Activated CD8-positive, alpha-beta memory T cell treated with anti-CD3 and anti-CD28 coated beads for 24 hours (primary cell): ENCODE data around the gene RUNX2.

Experiments used
- DNase-seq: peaks from one replicate; pipeline ENCODE4 v3.0.0-alpha.2; 2020

Gene RUNX2

DNA sequence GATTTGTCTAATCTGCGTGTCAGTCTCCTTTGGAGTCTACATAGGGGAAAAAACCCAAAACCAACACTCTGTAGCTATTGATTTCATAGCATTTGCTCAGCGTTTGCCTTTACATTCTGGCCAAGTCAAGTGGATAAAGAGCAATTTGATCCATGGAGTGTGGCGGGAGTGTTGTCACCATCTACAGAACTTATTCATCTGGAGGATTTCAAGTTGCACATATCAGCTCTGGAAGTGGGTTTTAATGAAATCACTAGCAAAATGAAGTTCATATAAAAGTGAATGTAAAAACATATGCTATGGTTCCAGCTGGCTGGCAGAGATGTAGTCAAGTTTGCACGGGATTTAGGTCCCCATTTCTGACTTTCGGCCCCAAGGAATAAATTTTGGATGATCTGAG is 269.3 kb downstream of the RUNX2 start:
- DNase-seq = no peak

DNA sequence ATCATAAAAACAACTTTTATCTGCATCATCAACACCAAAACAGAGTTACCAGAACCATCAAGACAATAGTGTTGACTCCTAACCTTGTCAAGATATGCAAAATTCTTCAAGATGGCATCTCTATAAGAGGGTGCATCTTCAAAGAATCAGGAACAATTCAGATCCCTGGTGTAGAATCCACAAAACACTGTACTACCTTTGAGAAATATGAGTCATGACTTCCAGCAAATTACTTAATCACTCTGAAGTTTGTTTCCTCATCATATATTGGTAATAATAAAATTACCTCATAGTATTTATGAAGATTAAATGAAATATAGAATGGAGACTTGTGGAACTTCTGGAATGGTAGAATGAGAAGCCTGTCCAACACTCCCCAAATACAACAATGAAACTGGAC is 270.9 kb downstream of the RUNX2 start:
- no peak for DNase-seq

GRCh38 chr6:45605971-45606370 is 277.8 kb downstream of the RUNX2 start:
- no peak for DNase-seq

DNA sequence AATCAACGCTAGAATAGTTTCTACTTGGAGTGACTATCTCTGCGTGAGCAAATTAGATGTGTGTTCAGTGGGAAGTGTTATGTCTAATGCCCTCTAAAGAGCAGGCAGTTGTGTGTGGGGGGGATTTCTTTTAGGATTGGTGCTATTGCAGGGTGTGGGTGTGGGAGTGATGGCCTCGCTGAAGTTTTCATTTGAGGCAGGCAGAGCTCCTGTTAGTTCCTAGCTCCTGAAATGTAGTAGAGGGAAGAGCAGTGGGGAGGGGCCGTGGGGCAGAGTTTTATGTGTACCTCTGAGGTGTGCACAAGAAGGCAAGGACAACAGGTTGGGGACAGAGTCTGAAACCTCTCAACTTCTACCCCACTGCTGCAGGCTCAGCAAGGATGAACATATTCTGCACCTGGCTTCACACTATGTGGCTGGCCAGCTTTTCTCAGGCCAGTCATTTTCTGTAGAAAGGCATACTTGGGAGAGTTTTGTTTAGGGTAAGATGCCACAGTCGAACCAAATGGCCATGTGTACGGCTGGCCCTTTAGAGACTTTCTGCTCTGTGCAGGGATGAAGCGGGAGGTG is 278.8 kb downstream of the RUNX2 start:
- no peak for DNase-seq

- no peak for DNase-seq
Observed at GRCh38 chr6:45607798-45608197, 279.7 kb downstream of the RUNX2 start.

- no peak for DNase-seq
Observed at GRCh38 chr6:45608252-45608913, 280.3 kb downstream of the RUNX2 start.

- no peak for DNase-seq
Observed at GRCh38 chr6:45609141-45609638, 281.1 kb downstream of the RUNX2 start.

DNA sequence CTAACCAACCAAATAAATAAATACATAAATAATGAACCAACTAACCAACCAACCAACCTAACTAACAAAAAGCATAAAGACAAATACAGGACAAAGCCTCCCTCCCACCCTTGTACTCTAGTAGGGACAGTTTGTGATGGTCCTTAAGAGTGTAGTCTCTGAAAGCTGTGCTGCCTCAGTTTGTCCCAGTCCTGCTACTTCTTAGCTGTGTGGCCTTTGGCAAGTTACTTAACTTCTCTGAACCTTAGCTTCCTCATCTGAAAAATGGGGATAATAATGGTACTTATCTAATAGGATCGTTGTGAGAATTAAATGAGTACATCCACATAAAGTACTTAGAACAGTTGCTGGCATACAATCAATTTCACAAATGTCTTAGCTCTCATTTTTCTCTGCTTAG is 282.2 kb downstream of the RUNX2 start:
- DNase-seq = no peak

DNA sequence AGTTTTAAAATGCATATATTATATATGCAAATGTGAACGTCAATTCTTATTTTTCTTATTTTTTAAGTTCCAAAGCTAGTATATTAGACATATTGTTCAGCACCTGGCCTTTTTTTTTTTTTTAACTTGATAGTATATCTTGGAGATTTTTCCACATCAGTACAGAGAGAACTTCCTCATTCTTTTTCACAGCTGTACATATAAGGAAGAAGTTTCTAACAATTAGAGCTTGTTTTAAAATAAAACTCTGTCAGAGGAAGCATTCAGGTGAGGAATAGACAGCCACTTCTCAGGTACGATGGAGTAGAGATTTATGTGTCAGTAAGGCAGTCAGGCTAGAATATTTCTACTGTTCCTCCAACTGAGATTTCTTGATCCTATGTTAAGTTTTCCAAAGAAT is 282.7 kb downstream of the RUNX2 start:
- DNase-seq = no peak

- DNase-seq = no peak
Observed at GRCh38 chr6:45611491-45611890, 283.4 kb downstream of the RUNX2 start.

DNA sequence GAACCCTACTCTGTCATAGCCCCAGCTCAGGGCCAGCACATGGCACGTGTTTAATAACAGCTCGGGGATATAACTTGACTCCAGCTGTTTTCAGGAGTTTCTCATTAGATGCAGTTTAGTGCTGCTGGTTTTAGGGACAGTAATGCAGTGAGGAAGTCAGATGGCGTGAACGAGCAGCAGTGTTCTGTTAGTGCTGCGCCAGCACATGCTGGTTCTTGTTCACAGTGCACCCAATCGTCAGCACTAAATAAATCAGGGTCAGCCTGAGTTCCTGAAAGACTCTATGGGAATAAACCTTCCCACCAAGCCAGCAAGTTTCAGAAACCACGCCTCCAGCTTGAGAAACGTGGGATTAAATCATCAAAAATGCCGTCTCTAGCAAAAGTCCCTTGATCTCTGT is 285.5 kb downstream of the RUNX2 start:
- DNase-seq = no peak

DNA sequence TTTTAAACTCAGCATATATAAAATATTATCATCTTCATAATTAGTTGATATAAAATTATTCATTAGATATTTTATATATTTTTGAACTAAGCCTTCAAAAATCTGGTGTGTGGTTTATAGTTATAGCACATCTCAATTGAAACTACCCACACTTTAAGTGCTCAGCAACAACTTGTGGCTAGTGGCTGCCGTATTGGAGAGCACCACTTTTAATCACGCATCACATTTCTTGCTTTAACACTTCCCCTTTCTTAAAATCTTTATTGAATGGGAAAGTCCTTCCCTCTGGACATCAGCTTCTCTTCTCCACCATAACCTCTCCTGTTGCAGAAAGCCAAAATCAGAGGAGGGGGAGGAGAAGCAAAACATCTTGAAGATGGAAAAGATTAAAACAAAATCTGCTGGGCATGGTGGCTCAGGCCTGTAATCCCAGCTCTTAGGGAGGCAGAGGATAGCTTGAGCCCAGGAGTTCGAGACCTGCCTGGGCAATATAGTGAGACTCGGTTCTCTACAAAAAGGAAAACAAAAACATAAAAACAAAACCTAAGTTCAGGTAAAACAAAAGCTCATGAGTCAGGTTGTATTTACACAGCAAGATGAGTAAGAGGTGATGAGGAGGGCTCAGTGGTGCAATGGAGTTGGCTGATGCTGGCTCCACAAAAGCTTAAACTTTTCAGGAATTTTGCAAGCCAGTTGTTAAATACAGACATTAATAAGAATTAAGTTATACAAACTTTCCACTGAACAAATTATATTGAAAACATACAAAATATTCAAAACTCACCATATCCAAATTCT is 286.6 kb downstream of the RUNX2 start:
- no peak for DNase-seq

DNA sequence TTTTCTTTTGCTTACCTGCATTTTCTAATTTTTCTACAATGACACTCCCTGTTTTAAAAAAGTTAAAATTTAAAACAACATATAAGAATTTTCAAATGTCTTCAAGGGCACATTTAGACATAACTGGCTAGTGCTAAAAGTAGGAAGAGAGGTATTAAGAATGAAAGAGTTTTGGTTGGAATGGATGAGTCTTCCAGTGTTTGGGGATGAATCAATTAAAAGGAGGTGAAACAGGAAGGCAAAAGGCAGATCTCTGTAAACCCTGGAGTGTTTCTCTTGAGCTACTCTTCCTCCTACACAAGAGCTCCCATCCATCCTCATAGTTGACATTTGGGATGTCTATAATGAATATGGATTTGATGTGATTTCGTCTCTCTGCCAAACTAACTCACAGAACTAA is 288.1 kb downstream of the RUNX2 start:
- no peak for DNase-seq

DNA sequence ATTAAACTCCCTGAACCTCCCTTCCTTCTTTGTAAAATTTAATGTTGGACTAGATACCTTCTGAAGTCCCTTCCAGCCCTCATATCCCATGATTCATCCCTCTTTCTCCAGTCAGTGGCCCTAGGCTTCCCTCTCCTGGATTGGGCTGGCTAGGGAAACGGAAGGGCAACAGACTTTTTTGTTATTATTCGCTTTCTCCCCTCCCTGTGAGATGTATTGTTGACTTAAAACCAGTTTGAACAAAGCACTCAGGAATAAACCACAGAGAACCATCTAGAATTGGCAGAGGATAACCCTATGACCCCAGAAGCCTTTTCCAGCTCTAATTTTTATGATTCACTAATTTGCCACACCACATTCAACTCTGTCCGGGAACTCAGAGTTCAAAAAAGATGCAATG is 289.3 kb downstream of the RUNX2 start:
- no peak for DNase-seq

- DNase-seq = no peak
Observed at GRCh38 chr6:45618259-45618658, 290.1 kb downstream of the RUNX2 start.

GRCh38 chr6:45619211-45619760 is 291.2 kb downstream of the RUNX2 start:
- no peak for DNase-seq

DNA sequence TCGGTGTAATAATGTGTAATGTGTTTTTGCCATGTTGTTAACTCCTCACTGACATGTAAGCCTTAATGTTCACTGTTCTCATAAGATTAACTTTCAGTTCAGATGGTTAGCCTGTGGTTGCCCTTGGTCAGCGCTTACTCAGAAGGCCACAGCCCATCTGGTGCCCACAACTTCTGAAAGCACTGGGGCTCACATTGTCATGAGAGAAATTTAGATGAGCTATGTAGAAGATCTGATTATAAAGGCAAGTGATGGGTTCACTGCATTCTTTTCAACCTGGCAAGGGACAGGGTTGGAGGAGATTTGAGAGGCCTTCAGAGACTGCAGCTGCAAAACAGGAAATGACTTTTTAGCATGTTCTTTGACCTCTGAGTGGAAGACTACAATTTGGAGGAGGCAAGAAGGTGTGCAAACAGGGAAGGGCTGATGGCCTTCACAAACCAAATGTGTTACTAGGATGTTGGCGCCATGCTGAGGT is 291.9 kb downstream of the RUNX2 start:
- no peak for DNase-seq

DNA sequence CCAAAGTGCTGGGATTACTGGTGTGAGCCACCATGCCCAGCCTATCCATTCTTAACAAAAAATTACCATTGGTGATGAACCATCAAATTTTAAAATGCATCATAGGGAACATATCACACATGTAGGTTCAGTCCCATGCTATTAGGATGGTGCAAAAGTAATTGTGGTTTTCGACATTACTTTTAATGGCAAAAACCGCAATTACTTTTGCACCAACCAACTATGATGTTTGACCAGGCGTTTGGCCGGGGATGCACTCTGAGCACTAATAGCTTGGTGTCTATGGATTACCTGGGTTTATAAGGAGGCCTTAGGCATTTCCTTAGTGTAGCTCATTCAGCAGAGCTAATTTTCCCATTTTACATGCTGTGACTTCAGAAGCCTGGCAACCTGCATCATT is 296.1 kb downstream of the RUNX2 start:
- DNase-seq = no peak

DNA sequence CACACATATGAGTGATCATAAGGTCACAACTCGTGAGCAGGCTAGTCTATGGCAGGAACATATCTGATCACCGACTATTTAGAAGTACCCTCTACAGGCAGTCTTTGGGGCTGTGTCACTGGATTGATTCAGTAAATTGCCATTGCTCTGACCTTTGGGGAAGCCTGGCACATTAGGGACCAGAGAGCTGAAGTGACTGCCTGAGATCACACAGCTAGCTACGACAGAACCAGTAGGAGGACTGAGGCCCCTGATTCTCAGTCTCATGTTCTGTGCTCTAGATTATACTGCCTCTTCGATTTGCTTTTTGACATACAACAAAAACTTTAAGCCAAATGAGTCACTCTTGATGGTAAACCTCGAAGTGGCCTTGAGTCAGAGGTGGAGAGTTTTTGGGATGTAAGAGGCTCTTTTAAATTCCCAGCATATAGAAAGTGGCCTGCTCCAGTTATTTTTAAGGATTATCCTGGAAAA is 297.1 kb downstream of the RUNX2 start:
- no peak for DNase-seq

- DNase-seq = no peak
Observed at GRCh38 chr6:45626087-45626891, 298.2 kb downstream of the RUNX2 start.

GRCh38 chr6:45630314-45630713 is 302.2 kb downstream of the RUNX2 start:
- DNase-seq = no peak

DNA sequence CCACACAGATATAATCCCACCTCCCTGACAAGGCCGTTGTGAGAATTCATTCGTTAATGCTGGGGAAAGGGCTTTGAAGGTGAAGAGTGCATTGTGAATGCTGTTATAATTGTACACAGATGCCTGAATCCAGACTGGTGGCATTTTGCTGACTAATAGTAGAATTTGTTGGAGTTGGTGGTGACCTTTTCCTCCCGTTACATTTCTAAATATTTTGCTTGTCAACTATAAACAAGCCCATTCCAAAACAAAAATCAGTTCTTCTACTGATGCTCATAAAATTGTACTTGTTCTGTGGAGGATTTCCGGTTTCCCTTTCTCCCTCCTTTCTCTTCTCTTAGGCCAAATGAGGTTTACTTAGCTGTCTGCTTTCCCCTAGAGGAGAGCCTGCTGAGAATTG is 302.7 kb downstream of the RUNX2 start:
- no peak for DNase-seq

- DNase-seq = no peak
Observed at GRCh38 chr6:45631396-45631795, 303.3 kb downstream of the RUNX2 start.
